HG02642 (cell line): ENCODE measurements around the gene CDHR4.

Experiments used
- ATAC-seq: cut with Tn5 transposase; IDR thresholded peaks from one replicate; pipeline ENCODE4 v1.9.1; 2021; ENCODE audit warnings: mild to moderate bottlenecking; ENCODE audit not compliant: unreplicated experiment, poor library complexity

The CDHR4 gene

GRCh38 chr3:49804141-49805041, 4.7 kb upstream of the CDHR4 start:
- ATAC-seq: no peak

- peak; percentile 18 for ATAC-seq
These were observed 3.9 kb upstream of the CDHR4 start for GRCh38 chr3:49803465-49804140.

- peak; percentile 63 for ATAC-seq
These were observed 3.2 kb upstream of the CDHR4 start, which contains the start of gene INKA1 for GRCh38 chr3:49802719-49803464. Gene INKA1, plus strand, starts transcription at chr3:49803261. Its CDS starts 132 bp downstream, at chr3:49803393.

GRCh38 chr3:49801160-49801559, 1.5 kb upstream of the CDHR4 start:
- no peak for ATAC-seq

- ATAC-seq: no peak
These were observed 568 bp downstream of the CDHR4 start for GRCh38 chr3:49799105-49799504.

- ATAC-seq: no peak
These were observed 4.5 kb downstream of the CDHR4 start for GRCh38 chr3:49794926-49795905.

- no peak for ATAC-seq
These were observed 5.2 kb downstream of the CDHR4 start for GRCh38 chr3:49794431-49794830.

GRCh38 chr3:49793486-49794085, 6.1 kb downstream of the CDHR4 start:
- ATAC-seq: no peak

- no peak for ATAC-seq
These were observed 7.1 kb downstream of the CDHR4 start for GRCh38 chr3:49792371-49793150.

- no peak for ATAC-seq
These were observed 8.1 kb downstream of the CDHR4 start for GRCh38 chr3:49791571-49791970.

GRCh38 chr3:49790626-49791411, 8.9 kb downstream of the CDHR4 start:
- ATAC-seq: no peak

GRCh38 chr3:49788056-49788455, 11.6 kb downstream of the CDHR4 start:
- ATAC-seq: no peak

- no peak for ATAC-seq
These were observed 12.1 kb downstream of the CDHR4 start for GRCh38 chr3:49787536-49787935.

- no peak for ATAC-seq
These were observed 12.6 kb downstream of the CDHR4 start for GRCh38 chr3:49787182-49787464.

GRCh38 chr3:49786357-49787181, 13.1 kb downstream of the CDHR4 start, which contains the start of gene IP6K1:
Gene IP6K1, minus strand, starts transcription at chr3:49786542. Its CDS starts 38,502 bp downstream, at chr3:49748040.
- peak; percentile 98 for ATAC-seq

- peak; percentile 55 for ATAC-seq
These were observed 13.9 kb downstream of the CDHR4 start for GRCh38 chr3:49785565-49786356.
